ENCODE results near the gene SCN1A.
"Not testable (repeated sequence)": the region's sequence is repeated elsewhere in the genome, so short reads cannot be mapped to it uniquely, and the experiment has no call there.

SCN1A gene

GRCh38 chr2:166154685-166155338 lies 27.0 kb upstream of the SCN1A start:
- H3K4me3 ChIP-seq (ENCODE audit: low read depth in 1 of 5, low read length in 5 of 5): no peak overlapping the region
- no peaks in the 10 kb centered on the region for H3K27me3 ChIP-seq (ENCODE audit: control insufficient read depth in 5 of 5, insufficient read depth in 4 of 5, low read length in 5 of 5)
- no peaks in the 10 kb centered on the region for H3K36me3 ChIP-seq (ENCODE audit: control insufficient read depth in 5 of 5, insufficient read depth in 5 of 5, low read length in 5 of 5)
- H3K9me3 ChIP-seq (ENCODE audit: control insufficient read depth in 5 of 5, low read length in 5 of 5): no peaks in the 10 kb centered on the region
- H3K27ac ChIP-seq (ENCODE audit: low read depth, low read length): no peak overlapping the region
- H3K9ac ChIP-seq (ENCODE audit: low read length in 5 of 5): no peak overlapping the region
- no peaks in the 10 kb centered on the region for H3K4me1 ChIP-seq (ENCODE audit: control insufficient read depth in 5 of 5, insufficient read depth in 5 of 5, low read length in 5 of 5)

- H3K4me1 ChIP-seq (ENCODE audit: control insufficient read depth in 5 of 5, insufficient read depth in 5 of 5, low read length in 5 of 5): peaks cover 0 to 9% (median 0%) of the 10 kb centered on the region in 5 donors
- H3K4me3 ChIP-seq (ENCODE audit: low read depth in 1 of 5, low read length in 5 of 5): no peak overlapping the region
- H3K9me3 ChIP-seq (ENCODE audit: control insufficient read depth in 5 of 5, low read length in 5 of 5): no peaks in the 10 kb centered on the region
- no peak overlapping the region for H3K9ac ChIP-seq (ENCODE audit: low read length in 5 of 5)
- no peaks in the 10 kb centered on the region for H3K27me3 ChIP-seq (ENCODE audit: control insufficient read depth in 5 of 5, insufficient read depth in 4 of 5, low read length in 5 of 5)
- H3K36me3 ChIP-seq (ENCODE audit: control insufficient read depth in 5 of 5, insufficient read depth in 5 of 5, low read length in 5 of 5): no peaks in the 10 kb centered on the region
- H3K27ac ChIP-seq (ENCODE audit: low read depth, low read length): no peak overlapping the region
Measured at GRCh38 chr2:166152064-166152463, 24.2 kb upstream of the SCN1A start.

GRCh38 chr2:166148500-166149400 lies 20.9 kb upstream of the SCN1A start:
- no peak overlapping the region for H3K27ac ChIP-seq (ENCODE audit: low read depth, low read length)
- no peak overlapping the region for H3K9ac ChIP-seq (ENCODE audit: low read length in 5 of 5)
- H3K27me3 ChIP-seq (ENCODE audit: control insufficient read depth in 5 of 5, insufficient read depth in 4 of 5, low read length in 5 of 5): no peaks in the 10 kb centered on the region
- H3K9me3 ChIP-seq (ENCODE audit: control insufficient read depth in 5 of 5, low read length in 5 of 5): no peaks in the 10 kb centered on the region
- H3K36me3 ChIP-seq (ENCODE audit: control insufficient read depth in 5 of 5, insufficient read depth in 5 of 5, low read length in 5 of 5): no peaks in the 10 kb centered on the region
- H3K4me3 ChIP-seq (ENCODE audit: low read depth in 1 of 5, low read length in 5 of 5): no peak overlapping the region
- H3K4me1 ChIP-seq (ENCODE audit: control insufficient read depth in 5 of 5, insufficient read depth in 5 of 5, low read length in 5 of 5): peaks cover 0 to 9% (median 0%) of the 10 kb centered on the region in 5 donors

GRCh38 chr2:166147883-166148282 lies 20.1 kb upstream of the SCN1A start:
- Histone ChIP-seq H3K36me3 (ENCODE audit: control insufficient read depth in 5 of 5, insufficient read depth in 5 of 5, low read length in 5 of 5) (no peaks in the 10 kb centered on the region), H3K9me3 (ENCODE audit: control insufficient read depth in 5 of 5, low read length in 5 of 5) (no peaks in the 10 kb centered on the region), H3K27ac (ENCODE audit: low read depth, low read length) (no peak overlapping the region), H3K9ac (ENCODE audit: low read length in 5 of 5) (no peak overlapping the region), H3K27me3 (ENCODE audit: control insufficient read depth in 5 of 5, insufficient read depth in 4 of 5, low read length in 5 of 5) (no peaks in the 10 kb centered on the region), H3K4me3 (ENCODE audit: low read depth in 1 of 5, low read length in 5 of 5) (no peak overlapping the region), H3K4me1 (ENCODE audit: control insufficient read depth in 5 of 5, insufficient read depth in 5 of 5, low read length in 5 of 5) (peaks cover 0 to 9% (median 0%) of the 10 kb centered on the region in 5 donors)

- H3K27ac ChIP-seq (ENCODE audit: low read depth, low read length): no peak overlapping the region
- no peaks in the 10 kb centered on the region for H3K27me3 ChIP-seq (ENCODE audit: control insufficient read depth in 5 of 5, insufficient read depth in 4 of 5, low read length in 5 of 5)
- H3K4me1 ChIP-seq (ENCODE audit: control insufficient read depth in 5 of 5, insufficient read depth in 5 of 5, low read length in 5 of 5): peaks cover 0 to 4% (median 0%) of the 10 kb centered on the region in 5 donors
- H3K4me3 ChIP-seq (ENCODE audit: low read depth in 1 of 5, low read length in 5 of 5): no peak overlapping the region
- H3K9me3 ChIP-seq (ENCODE audit: control insufficient read depth in 5 of 5, low read length in 5 of 5): no peaks in the 10 kb centered on the region
- H3K36me3 ChIP-seq (ENCODE audit: control insufficient read depth in 5 of 5, insufficient read depth in 5 of 5, low read length in 5 of 5): no peaks in the 10 kb centered on the region
- no peak overlapping the region for H3K9ac ChIP-seq (ENCODE audit: low read length in 5 of 5)
Measured at GRCh38 chr2:166144071-166144470, 16.3 kb upstream of the SCN1A start.

- Histone ChIP-seq H3K9ac (ENCODE audit: low read length in 5 of 5) (no peak overlapping the region), H3K36me3 (ENCODE audit: control insufficient read depth in 5 of 5, insufficient read depth in 5 of 5, low read length in 5 of 5) (no peaks in the 10 kb centered on the region), H3K4me3 (ENCODE audit: low read depth in 1 of 5, low read length in 5 of 5) (no peak overlapping the region), H3K27me3 (ENCODE audit: control insufficient read depth in 5 of 5, insufficient read depth in 4 of 5, low read length in 5 of 5) (no peaks in the 10 kb centered on the region), H3K9me3 (ENCODE audit: control insufficient read depth in 5 of 5, low read length in 5 of 5) (no peaks in the 10 kb centered on the region), H3K27ac (ENCODE audit: low read depth, low read length) (no peak overlapping the region), H3K4me1 (ENCODE audit: control insufficient read depth in 5 of 5, insufficient read depth in 5 of 5, low read length in 5 of 5) (no peaks in the 10 kb centered on the region)
Measured at GRCh38 chr2:166140932-166141331, 13.1 kb upstream of the SCN1A start.

- H3K27ac ChIP-seq (ENCODE audit: low read depth, low read length): no peak overlapping the region
- no peaks in the 10 kb centered on the region for H3K36me3 ChIP-seq (ENCODE audit: control insufficient read depth in 5 of 5, insufficient read depth in 5 of 5, low read length in 5 of 5)
- H3K9ac ChIP-seq (ENCODE audit: low read length in 5 of 5): no peak overlapping the region
- H3K9me3 ChIP-seq (ENCODE audit: control insufficient read depth in 5 of 5, low read length in 5 of 5): no peaks in the 10 kb centered on the region
- H3K4me1 ChIP-seq (ENCODE audit: control insufficient read depth in 5 of 5, insufficient read depth in 5 of 5, low read length in 5 of 5): no peaks in the 10 kb centered on the region
- H3K27me3 ChIP-seq (ENCODE audit: control insufficient read depth in 5 of 5, insufficient read depth in 4 of 5, low read length in 5 of 5): no peaks in the 10 kb centered on the region
- H3K4me3 ChIP-seq (ENCODE audit: low read depth in 1 of 5, low read length in 5 of 5): no peak overlapping the region
Measured at GRCh38 chr2:166140475-166140874, 12.7 kb upstream of the SCN1A start.

GRCh38 chr2:166139479-166139878 lies 11.7 kb upstream of the SCN1A start:
- H3K27ac ChIP-seq (ENCODE audit: low read depth, low read length); H3K27me3 ChIP-seq (ENCODE audit: control insufficient read depth in 5 of 5, insufficient read depth in 4 of 5, low read length in 5 of 5); H3K9ac ChIP-seq (ENCODE audit: low read length in 5 of 5); H3K9me3 ChIP-seq (ENCODE audit: control insufficient read depth in 5 of 5, low read length in 5 of 5); H3K4me1 ChIP-seq (ENCODE audit: control insufficient read depth in 5 of 5, insufficient read depth in 5 of 5, low read length in 5 of 5); H3K36me3 ChIP-seq (ENCODE audit: control insufficient read depth in 5 of 5, insufficient read depth in 5 of 5, low read length in 5 of 5); H3K4me3 ChIP-seq (ENCODE audit: low read depth in 1 of 5, low read length in 5 of 5): not testable (repeated sequence)

- Histone ChIP-seq H3K4me1 (ENCODE audit: control insufficient read depth in 5 of 5, insufficient read depth in 5 of 5, low read length in 5 of 5) (no peaks in the 10 kb centered on the region), H3K27ac (ENCODE audit: low read depth, low read length) (no peak overlapping the region), H3K9me3 (ENCODE audit: control insufficient read depth in 5 of 5, low read length in 5 of 5) (no peaks in the 10 kb centered on the region), H3K4me3 (ENCODE audit: low read depth in 1 of 5, low read length in 5 of 5) (no peak overlapping the region), H3K27me3 (ENCODE audit: control insufficient read depth in 5 of 5, insufficient read depth in 4 of 5, low read length in 5 of 5) (no peaks in the 10 kb centered on the region), H3K36me3 (ENCODE audit: control insufficient read depth in 5 of 5, insufficient read depth in 5 of 5, low read length in 5 of 5) (no peaks in the 10 kb centered on the region), H3K9ac (ENCODE audit: low read length in 5 of 5) (no peak overlapping the region)
Measured at GRCh38 chr2:166138667-166139066, 10.8 kb upstream of the SCN1A start.

GRCh38 chr2:166138144-166138543 lies 10.3 kb upstream of the SCN1A start:
- H3K27ac ChIP-seq (ENCODE audit: low read depth, low read length): no peak overlapping the region
- no peaks in the 10 kb centered on the region for H3K27me3 ChIP-seq (ENCODE audit: control insufficient read depth in 5 of 5, insufficient read depth in 4 of 5, low read length in 5 of 5)
- H3K9me3 ChIP-seq (ENCODE audit: control insufficient read depth in 5 of 5, low read length in 5 of 5): no peaks in the 10 kb centered on the region
- H3K36me3 ChIP-seq (ENCODE audit: control insufficient read depth in 5 of 5, insufficient read depth in 5 of 5, low read length in 5 of 5): no peaks in the 10 kb centered on the region
- H3K9ac ChIP-seq (ENCODE audit: low read length in 5 of 5): no peak overlapping the region
- no peaks in the 10 kb centered on the region for H3K4me1 ChIP-seq (ENCODE audit: control insufficient read depth in 5 of 5, insufficient read depth in 5 of 5, low read length in 5 of 5)
- no peak overlapping the region for H3K4me3 ChIP-seq (ENCODE audit: low read depth in 1 of 5, low read length in 5 of 5)

Measured in subcutaneous abdominal adipose tissue (tissue), 5 donors.